GM19351 (cell line): Measurements from ENCODE around the gene C1orf210.

Source experiments
- ATAC-seq: cut with Tn5 transposase; IDR thresholded peaks from one replicate; pipeline ENCODE4 v1.9.1; 2021; ENCODE audit warnings: mild to moderate bottlenecking, moderate library complexity; ENCODE audit not compliant: unreplicated experiment

The C1orf210 gene

GRCh38 chr1:43275826-43276620, 9.4 kb downstream of the C1orf210 start:
- ATAC-seq = no peak

GRCh38 chr1:43274804-43275180, 10.6 kb downstream of the C1orf210 start:
- no peak for ATAC-seq

GRCh38 chr1:43274125-43274803, 11.1 kb downstream of the C1orf210 start:
- ATAC-seq = no peak

GRCh38 chr1:43273708-43274107, 11.7 kb downstream of the C1orf210 start:
- ATAC-seq = no peak

- no peak for ATAC-seq
Observed at GRCh38 chr1:43272576-43273571, 12.5 kb downstream of the C1orf210 start.

GRCh38 chr1:43272161-43272560, 13.2 kb downstream of the C1orf210 start:
- ATAC-seq = no peak

- no peak for ATAC-seq
Observed at GRCh38 chr1:43271186-43272118, 13.9 kb downstream of the C1orf210 start.

- no peak for ATAC-seq
Observed at GRCh38 chr1:43270421-43271095, 14.8 kb downstream of the C1orf210 start.

GRCh38 chr1:43269627-43270375, 15.6 kb downstream of the C1orf210 start, which contains the start of gene TMEM125:
Gene TMEM125, plus strand, starts transcription at chr1:43269983. Its CDS starts 2,740 bp downstream, at chr1:43272723.
- no peak for ATAC-seq

GRCh38 chr1:43267818-43268425, 17.5 kb downstream of the C1orf210 start:
- ATAC-seq = no peak

- ATAC-seq = no peak
Observed at GRCh38 chr1:43267291-43267805, 18.0 kb downstream of the C1orf210 start.

- ATAC-seq = no peak
Observed at GRCh38 chr1:43266881-43267280, 18.5 kb downstream of the C1orf210 start.

- no peak for ATAC-seq
Observed at GRCh38 chr1:43265431-43265830, 19.9 kb downstream of the C1orf210 start.

GRCh38 chr1:43258370-43258769, 27.0 kb downstream of the C1orf210 start:
- ATAC-seq = no peak

GRCh38 chr1:43256675-43257570, 28.5 kb downstream of the C1orf210 start:
- ATAC-seq = no peak

GRCh38 chr1:43255438-43256210, 29.8 kb downstream of the C1orf210 start:
- ATAC-seq = no peak
